HG03064 (cell line): Measurements from ENCODE around the gene SNX8.
"Not testable (repeated sequence)": the region's sequence is repeated elsewhere in the genome, so short reads cannot be mapped to it uniquely, and the experiment has no call there.

Experiments
- ATAC-seq: cut with Tn5 transposase; IDR thresholded peaks from one replicate; pipeline ENCODE4 v1.9.1; 2021; ENCODE audit warnings: low read depth; ENCODE audit not compliant: unreplicated experiment

Gene SNX8

DNA sequence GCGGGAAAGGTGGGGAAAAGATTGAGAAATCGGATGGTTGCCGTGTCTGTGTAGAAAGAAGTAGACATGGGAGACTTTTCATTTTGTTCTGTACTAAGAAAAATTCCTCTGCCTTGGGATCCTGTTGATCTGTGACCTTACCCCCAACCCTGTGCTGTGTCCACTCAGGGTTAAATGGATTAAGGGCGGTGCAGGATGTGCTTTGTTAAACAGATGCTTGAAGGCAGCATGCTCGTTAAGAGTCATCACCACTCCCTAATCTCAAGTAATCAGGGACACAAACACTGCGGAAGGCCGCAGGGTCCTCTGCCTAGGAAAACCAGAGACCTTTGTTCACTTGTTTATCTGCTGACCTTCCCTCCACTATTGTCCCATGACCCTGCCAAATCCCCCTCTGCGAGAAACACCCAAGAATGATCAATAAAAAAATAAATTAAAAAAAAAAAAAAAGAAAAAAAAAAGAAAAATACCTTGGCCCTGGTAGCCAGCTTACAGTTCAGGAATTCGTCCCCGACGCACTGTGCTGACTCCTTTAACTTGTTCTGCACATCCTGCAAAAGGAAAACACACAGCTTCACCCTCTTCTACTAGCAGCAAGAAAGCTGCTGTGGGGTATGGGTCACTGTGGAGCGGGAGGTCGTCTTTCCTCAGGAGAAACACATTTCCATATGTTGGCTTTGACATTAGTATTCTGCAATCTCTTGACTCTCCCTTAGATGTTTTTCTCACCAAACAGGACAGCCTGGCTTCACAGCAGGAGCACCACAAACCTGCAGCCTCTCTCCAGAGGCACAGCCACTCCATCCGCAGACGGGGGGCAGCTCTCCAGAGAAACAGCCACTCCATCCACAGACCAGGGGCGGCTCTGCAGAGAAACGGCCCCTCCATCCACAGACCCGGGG is 44.9 kb downstream of the SNX8 start:
- not testable (repeated sequence) for ATAC-seq

GRCh38 chr7:2266911-2267310 is 47.3 kb downstream of the SNX8 start:
- ATAC-seq: no peak

GRCh38 chr7:2264158-2264557 is 50.1 kb downstream of the SNX8 start:
- ATAC-seq: no peak

GRCh38 chr7:2263176-2263575 is 51.1 kb downstream of the SNX8 start:
- no peak for ATAC-seq

DNA sequence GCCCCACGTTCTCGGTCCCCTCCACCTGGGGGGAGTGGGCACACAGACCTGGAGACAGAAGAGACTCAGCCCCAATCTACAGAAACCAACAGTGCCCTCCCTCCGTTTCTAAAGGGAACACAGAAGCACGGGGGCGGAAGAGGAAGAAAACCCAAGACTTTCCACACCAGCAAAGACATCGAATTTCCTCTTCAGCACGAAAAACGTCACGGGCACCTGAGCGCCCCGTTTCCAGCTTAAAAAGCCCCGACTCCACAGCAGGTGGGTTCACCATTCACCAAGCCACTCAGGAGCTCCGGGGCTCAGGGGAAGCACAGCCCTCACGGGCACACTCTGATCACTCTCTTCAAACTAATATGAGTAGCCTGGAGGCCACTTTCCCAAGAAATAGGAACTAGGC is 52.6 kb downstream of the SNX8 start:
- ATAC-seq: no peak

DNA sequence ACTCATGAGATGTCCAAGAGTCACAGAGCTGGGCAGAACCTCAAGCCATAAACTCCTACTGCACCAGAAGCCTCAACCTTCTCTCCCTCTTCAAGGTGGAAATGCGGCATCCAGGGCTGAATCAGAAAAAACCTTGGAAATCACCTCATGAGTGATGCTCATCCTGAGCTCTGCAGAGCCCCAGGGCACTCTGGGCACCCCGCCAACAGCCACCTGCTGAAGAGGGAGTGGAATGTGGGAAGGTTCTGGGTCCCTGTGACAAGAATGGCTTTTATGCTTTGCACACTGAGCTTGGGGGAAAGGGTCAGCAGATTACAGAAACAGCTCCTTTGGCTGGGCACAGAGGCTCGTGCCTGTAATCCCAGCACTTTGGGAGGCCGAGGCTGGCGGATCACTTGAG is 53.4 kb downstream of the SNX8 start:
- no peak for ATAC-seq

GRCh38 chr7:2259480-2259879 is 54.8 kb downstream of the SNX8 start:
- ATAC-seq: no peak

GRCh38 chr7:2258661-2259365 is 55.4 kb downstream of the SNX8 start:
- ATAC-seq: no peak

DNA sequence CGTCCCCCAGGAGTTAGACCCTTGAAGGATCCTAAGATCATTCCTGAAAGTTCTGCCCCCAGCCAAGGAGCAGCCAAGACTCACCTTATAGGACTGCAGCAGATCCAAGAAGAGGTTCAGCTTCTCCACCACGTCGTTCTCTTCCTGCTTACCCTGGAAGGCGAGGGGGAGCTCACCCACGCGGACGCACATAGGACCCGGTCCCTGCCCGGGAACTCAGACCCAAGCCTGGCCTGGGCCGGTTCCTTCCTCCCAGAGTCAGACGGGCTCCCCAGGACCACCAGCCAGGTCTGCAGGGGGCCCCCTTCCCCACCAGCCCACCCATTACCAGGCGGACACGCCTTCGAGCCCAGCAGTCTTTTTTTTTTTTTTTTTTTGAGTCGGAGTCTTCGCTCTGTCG is 56.6 kb downstream of the SNX8 start:
- ATAC-seq: no peak

GRCh38 chr7:2257046-2257551 is 57.1 kb downstream of the SNX8 start:
- ATAC-seq: no peak

- no peak for ATAC-seq
Measured at GRCh38 chr7:2256306-2257045, 57.8 kb downstream of the SNX8 start.

GRCh38 chr7:2255145-2256139 is 58.8 kb downstream of the SNX8 start:
- ATAC-seq: no peak

DNA sequence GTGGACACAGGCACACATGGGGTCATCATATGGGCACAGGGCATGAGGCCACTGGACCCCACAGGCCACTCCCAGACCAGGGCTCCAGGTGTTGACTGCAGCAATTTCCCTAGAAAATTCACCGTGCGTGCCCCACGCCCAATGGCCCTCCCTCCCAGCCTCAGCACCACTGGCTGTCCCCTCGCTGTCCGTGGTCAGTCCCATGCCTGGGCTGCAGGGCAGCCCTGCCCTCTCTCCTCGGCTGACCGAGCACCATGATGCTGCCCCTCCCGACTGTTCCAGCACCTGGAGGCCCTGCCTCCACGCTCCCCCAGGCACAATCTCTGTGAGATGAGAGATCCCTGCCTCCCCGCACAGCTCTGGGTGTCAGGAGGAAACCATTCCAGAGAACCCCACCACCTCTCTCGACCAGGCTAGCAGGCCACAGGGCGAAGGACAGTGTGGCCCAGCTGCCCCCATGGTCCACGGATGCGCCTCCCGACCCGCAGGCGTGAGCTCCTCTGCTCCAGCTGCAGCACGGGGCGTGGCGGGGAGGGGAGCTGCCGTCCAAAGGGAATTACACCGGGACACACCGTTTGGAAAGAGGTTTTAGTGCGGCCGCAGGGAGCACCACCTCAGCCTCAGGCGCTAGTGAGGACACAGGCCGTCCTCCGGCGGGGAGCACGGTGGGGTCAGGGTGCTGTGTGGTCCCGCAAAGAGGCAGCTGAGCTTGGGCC is 59.7 kb downstream of the SNX8 start:
- no peak for ATAC-seq

GRCh38 chr7:2253525-2254244 is 60.6 kb downstream of the SNX8 start:
- no peak for ATAC-seq

DNA sequence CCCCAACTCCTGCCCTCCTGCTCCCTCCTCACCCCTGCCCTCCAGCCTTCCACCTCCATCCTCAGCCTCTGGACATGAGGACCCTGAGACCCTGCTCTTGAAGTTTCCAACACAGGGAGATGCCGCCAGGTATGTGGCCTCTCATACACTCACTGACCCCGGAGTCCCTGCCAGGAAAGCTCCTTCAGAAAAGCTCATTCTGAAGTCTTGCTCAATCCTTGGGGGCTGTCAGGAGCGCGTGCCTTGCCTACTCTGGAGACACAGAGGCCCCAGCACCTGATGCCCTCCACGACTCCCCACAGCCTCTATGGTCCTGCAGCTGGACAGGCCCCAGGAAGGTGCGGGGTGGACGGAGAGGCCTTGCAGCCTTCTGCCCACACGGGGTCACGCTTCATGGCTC is 61.2 kb downstream of the SNX8 start:
- no peak for ATAC-seq

DNA sequence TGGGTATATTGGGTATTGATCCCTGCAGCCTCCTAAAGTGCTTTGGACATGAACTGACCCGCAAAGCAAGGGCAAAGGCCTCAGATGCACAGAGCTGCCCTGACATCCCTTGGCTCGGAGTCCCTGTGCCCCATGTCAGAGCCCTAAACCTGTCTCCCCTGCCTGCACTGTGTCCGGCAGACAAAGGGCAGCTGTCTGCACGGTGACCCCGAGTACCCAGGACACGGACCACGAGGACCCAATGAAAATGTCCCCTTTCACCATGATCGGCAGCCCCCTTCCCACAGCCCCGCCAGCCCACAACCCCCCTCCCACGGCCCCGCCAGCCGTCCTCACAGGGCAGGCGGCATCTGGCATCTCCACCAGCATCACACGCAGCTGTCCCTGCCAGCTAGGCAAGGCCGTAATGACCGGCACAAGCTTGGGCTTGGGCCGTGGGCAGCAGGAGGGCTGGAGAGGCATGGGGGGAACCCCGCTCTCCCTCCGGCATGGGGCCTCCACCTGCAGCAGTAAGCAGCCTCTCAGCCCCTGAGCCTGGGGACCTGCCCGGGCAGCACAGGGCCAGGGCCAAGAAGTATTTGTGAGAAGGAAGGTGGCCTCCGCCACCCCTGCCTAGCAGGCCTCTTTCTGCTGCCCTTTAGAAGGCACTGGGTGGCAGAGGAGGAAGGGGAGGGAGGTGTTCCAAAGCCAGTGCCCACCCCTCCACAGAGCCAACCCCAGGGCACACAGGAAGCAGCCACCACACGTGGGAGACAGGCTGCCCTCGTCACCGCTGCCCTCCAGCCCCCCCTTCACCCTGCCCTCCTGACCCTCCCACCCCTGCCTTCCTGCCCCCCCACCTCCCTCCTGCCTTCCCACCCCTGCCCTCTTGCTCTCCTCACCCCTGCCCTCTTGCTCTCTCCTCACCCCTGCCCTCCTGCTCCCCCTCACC is 62.1 kb downstream of the SNX8 start:
- no peak for ATAC-seq

GRCh38 chr7:2251381-2251780 is 62.9 kb downstream of the SNX8 start:
- no peak for ATAC-seq
